Colonic mucosa (tissue), 4 donors: ENCODE measurements around the gene FMNL1. TPM values are rescaled to one million over a fixed set of nuclear protein-coding genes. Genes with fewer than 3 reads are reported as not detected.

Source experiments
- DNase-seq: peaks from one replicate; pipeline ENCODE4 v3.0.0-alpha.2; 2020
- H3K27ac ChIP-seq: fragments of 200-600 bp; one replicate; pipeline ENCODE4 v1.8.0; 2021
- H3K27me3 ChIP-seq: fragments of 200-600 bp; one replicate; pipeline ENCODE4 v1.8.0; 2021
- H3K36me3 ChIP-seq: fragments of 200-600 bp; one replicate; pipeline ENCODE4 v1.8.0; 2021
- H3K4me1 ChIP-seq: fragments of 200-600 bp; one replicate; pipeline ENCODE4 v1.8.0; 2021; ENCODE audit warnings: mild to moderate bottlenecking
- H3K4me3 ChIP-seq: fragments of 200-600 bp; one replicate; pipeline ENCODE4 v1.8.0; 2021
- H3K9ac ChIP-seq, 2 donors: one replicate each; pipeline ENCODE4 v1.7.0; 2013; ENCODE audit warnings: control low read depth in 2 of 2, low read depth in 2 of 2, low read length in 2 of 2
- H3K9me3 ChIP-seq: fragments of 200-600 bp; one replicate; pipeline ENCODE4 v1.8.0; 2021
- CTCF ChIP-seq: fragments of 200-600 bp; IDR thresholded peaks from one replicate; pipeline ENCODE4 v1.8.0; 2022; ENCODE audit warnings: antibody characterized with exemption, mild to moderate bottlenecking
- intact Hi-C: fragments of 100-400 bp; cut with DNase I; formaldehyde crosslinking; loops from one replicate; pipeline ENCODE4 v1.14.1; 2022
- total RNA-seq, 2 donors: library from RNA; stranded (reverse); fragmentation: NEBNext Ultra II Directional in 1 of 2; extraction: Animal tissue kit (Norgen Biotek cat#: 25700) in 1 of 2; gene quantifications; one replicate each; pipeline ENCODE4 v1.2.1, GENCODE V29; 2021
- donor health status: healthy.
- donor health status: DM: no; HTN: no; CAD: no.
- donor health status: DM: no; HTN: no; CAD: no.

FMNL1 gene
- total RNA-seq, 2 donors from 2014 or later, result 6.8 to 8.4 TPM

GRCh38 chr17:45233423-45233924 lies 11.8 kb downstream of the FMNL1 start:
- Histone ChIP-seq H3K9me3 (no peaks in the 10 kb centered on the region), H3K4me3 (no peak overlapping the region), H3K9ac (no peak overlapping the region), H3K36me3 (no peaks in the 10 kb centered on the region), H3K27ac (no peak overlapping the region), H3K4me1 (peaks cover 6% of the 10 kb centered on the region), H3K27me3 (no peaks in the 10 kb centered on the region)
- intact Hi-C loops, result no loop called here
- TF ChIP-seq CTCF, result no peak
- no peak for DNase-seq

DNA sequence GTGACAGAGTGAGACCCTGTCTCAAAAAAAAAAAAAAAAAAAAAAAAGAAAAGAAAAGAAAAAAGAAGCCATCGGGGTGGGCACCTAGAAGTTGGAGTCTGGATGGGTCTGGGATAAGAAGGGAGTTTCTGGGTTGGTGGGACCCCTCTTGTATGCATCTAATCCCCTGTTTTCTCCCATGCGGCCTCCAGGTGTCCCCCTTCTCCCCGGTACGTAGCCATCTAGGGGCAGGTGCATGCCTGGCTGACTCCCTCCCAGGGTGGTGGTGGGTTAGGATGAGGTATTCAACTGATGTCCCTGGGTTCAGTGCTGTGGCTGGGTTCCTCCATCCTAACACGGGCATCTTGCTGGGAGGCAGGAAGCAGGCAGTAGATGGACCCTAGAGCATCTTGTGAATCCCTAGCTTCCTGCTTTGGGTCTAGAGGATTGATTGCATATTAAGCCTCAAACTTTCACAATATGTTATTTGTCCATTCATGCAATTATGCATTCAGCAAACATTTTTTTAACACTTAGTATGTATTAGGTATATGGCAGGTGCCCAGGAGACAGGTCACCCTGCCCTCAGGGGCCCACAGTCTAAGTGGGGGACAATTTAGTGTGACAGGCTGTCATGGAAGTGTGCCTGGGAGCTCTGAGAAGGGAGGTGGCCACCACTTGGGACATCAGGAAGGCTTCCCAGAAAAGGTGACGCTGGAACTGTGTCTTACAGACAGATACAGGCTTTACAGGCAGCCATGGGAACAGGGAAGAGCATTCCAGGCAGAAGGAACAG lies 13.1 kb downstream of the FMNL1 start:
- Histone ChIP-seq H3K9me3 (no peaks in the 10 kb centered on the region), H3K27me3 (no peaks in the 10 kb centered on the region), H3K4me3 (no peak overlapping the region), H3K9ac (no peak overlapping the region), H3K4me1 (peaks cover 4% of the 10 kb centered on the region), H3K27ac (no peak overlapping the region), H3K36me3 (no peaks in the 10 kb centered on the region)
- DNase-seq, result no peak
- no peak for TF ChIP-seq CTCF
- intact Hi-C loops, result no loop called here

DNA sequence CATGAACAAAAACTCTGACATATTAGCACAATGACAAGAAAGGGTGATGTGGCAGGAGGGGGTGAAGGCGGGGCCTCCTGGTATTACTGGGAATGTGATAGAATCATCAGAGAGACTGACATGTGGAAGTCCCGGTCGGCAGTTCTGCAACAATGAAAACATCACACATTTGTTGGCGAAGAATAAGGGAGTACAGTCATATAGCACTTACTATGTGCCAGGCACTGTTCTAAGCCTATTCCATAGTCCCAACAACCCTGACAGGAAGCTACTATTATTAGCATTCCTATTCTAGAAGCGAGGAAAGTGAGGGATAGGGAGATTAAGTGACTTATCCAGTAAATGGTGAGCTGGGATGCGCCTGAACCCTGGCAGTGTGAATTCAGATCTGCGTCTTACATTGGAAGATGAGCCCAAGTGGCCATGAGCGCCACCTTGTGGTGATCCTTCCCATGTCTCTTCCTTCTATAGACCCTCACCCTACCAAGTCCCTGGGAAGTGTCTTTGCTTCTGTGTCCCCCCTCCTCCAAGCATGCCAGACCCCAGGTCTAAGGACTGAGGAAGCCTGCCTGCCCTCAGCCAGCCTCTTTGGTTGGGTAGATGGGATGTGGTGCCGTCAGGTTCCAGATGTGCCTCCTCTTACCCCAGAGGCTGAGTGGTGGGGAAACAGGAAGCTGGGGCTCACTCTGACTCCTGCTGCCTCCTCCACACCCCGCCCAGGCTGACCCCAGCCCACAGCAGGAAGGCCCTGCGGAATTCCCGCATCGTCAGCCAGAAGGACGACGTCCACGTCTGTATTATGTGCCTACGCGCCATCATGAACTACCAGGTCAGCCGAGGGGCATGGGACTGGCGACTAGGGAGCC lies 14.0 kb downstream of the FMNL1 start:
- intact Hi-C loops, result no loop called here
- TF ChIP-seq CTCF, result peak; percentile 62
- Histone ChIP-seq H3K9ac (no peak overlapping the region), H3K27ac (no peak overlapping the region), H3K9me3 (no peaks in the 10 kb centered on the region), H3K4me3 (no peak overlapping the region), H3K27me3 (peaks cover under 1% of the 10 kb centered on the region), H3K4me1 (peaks cover 4% of the 10 kb centered on the region), H3K36me3 (no peaks in the 10 kb centered on the region)
- DNase-seq, result peak; percentile 80

GRCh38 chr17:45236282-45236606 lies 14.6 kb downstream of the FMNL1 start:
- no peaks in the 10 kb centered on the region for H3K9me3 ChIP-seq
- no peaks in the 10 kb centered on the region for H3K4me1 ChIP-seq
- H3K36me3 ChIP-seq, result no peaks in the 10 kb centered on the region
- no peak overlapping the region for H3K27ac ChIP-seq
- no peak for TF ChIP-seq CTCF
- peaks cover 7% of the 10 kb centered on the region for H3K27me3 ChIP-seq
- intact Hi-C loops, result no loop called here
- no peak overlapping the region for H3K9ac ChIP-seq
- H3K4me3 ChIP-seq, result no peak overlapping the region
- DNase-seq, result no peak

DNA sequence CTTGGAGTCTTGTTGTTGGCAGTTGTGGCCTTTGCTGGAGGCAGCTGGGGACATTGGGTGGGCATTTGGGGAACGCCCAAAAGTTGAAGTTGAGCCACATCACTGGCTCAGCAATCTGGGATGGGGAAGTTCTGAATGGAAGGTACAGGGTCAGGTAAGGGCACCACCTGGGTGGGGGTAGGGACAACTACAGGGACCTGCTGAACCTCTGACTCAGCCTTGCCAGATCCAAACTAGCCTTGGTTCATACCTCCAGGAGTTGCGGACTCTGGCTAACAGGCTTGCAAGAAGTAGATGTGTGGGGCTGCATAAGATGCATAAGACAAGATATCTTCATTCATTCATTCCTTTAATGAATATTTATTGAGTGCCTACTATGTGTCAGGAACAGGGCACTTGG lies 16.0 kb downstream of the FMNL1 start:
- DNase-seq, result no peak
- TF ChIP-seq CTCF, result no peak

More for the DNA sequence above, 16.0 kb downstream of the FMNL1 start:
- H3K36me3 ChIP-seq, result no peaks in the 10 kb centered on the region
- intact Hi-C loops, result no loop called here
- H3K4me1 ChIP-seq, result no peaks in the 10 kb centered on the region
- H3K9me3 ChIP-seq, result no peaks in the 10 kb centered on the region
- H3K9ac ChIP-seq, result no peak overlapping the region
- no peak overlapping the region for H3K27ac ChIP-seq
- H3K27me3 ChIP-seq, result peaks cover 10% of the 10 kb centered on the region
- no peak overlapping the region for H3K4me3 ChIP-seq
